ENCODE data around the gene EHMT1. TPM values are rescaled to one million over a fixed set of nuclear protein-coding genes. Genes with fewer than 3 reads are reported as not detected.

EHMT1 gene
- total RNA-seq, 1 donor from 2014 or later: 64.5 TPM

- Histone ChIP-seq H3K27ac (ENCODE audit: low read depth, low read length) (no peak overlapping the region), H3K9me3 (ENCODE audit: insufficient read depth, low read depth, low read length) (no peaks in the 10 kb centered on the region), H3K36me3 (ENCODE audit: insufficient read depth, low read length) (peaks cover 15% of the 10 kb centered on the region), H4K20me1 (ENCODE audit: insufficient read depth, low read length) (no peaks in the 10 kb centered on the region), H3K79me2 (ENCODE audit: insufficient read depth, low read length) (no peaks in the 10 kb centered on the region), H3K4me3 (ENCODE audit: insufficient read depth, low read depth, low read length) (no peak overlapping the region), H2AFZ (ENCODE audit: low read depth, low read length) (no peak overlapping the region), H3K27me3 (ENCODE audit: insufficient read depth, low read length) (no peaks in the 10 kb centered on the region), H3K9ac (ENCODE audit: low read length) (no peak overlapping the region), H3K4me2 (ENCODE audit: low read length) (no peak overlapping the region), H3K4me1 (ENCODE audit: insufficient read depth, low read length) (no peaks in the 10 kb centered on the region)
- Mint-ChIP-seq H3K27ac (ENCODE audit: unreplicated experiment) (no peak overlapping the region), H3K36me3 (ENCODE audit: low read depth, unreplicated experiment) (peaks cover 39% of the 10 kb centered on the region), H3K9me3 (ENCODE audit: unreplicated experiment) (peaks cover 6% of the 10 kb centered on the region), H3K27me3 (ENCODE audit: low read depth, unreplicated experiment) (no peaks in the 10 kb centered on the region), H3K4me1 (ENCODE audit: low read depth, unreplicated experiment) (no peaks in the 10 kb centered on the region), H3K4me3 (ENCODE audit: unreplicated experiment) (no peak overlapping the region)
- no peak for DNase-seq (ENCODE audit: low read depth)
- FAIRE-seq: no peak
- no peak for TF ChIP-seq CTCF (IDR thresholded peaks at IDR 0.05; ENCODE audit: insufficient read depth, low read depth, low read length)
- no peak for TF ChIP-seq EZH2 (IDR thresholded peaks at IDR 0.05; ENCODE audit: insufficient read depth, low read length)
These were observed 195.0 kb downstream of the EHMT1 start for GRCh38 chr9:137813651-137814415.

GRCh38 chr9:137814436-137814835 is 195.6 kb downstream of the EHMT1 start:
- Histone ChIP-seq H3K4me2 (ENCODE audit: low read length) (no peak overlapping the region), H3K9ac (ENCODE audit: low read length) (no peak overlapping the region), H3K4me1 (ENCODE audit: insufficient read depth, low read length) (no peaks in the 10 kb centered on the region), H3K27me3 (ENCODE audit: insufficient read depth, low read length) (no peaks in the 10 kb centered on the region), H3K79me2 (ENCODE audit: insufficient read depth, low read length) (no peaks in the 10 kb centered on the region), H3K9me3 (ENCODE audit: insufficient read depth, low read depth, low read length) (no peaks in the 10 kb centered on the region), H3K36me3 (ENCODE audit: insufficient read depth, low read length) (peaks cover 15% of the 10 kb centered on the region), H2AFZ (ENCODE audit: low read depth, low read length) (no peak overlapping the region), H3K4me3 (ENCODE audit: insufficient read depth, low read depth, low read length) (no peak overlapping the region), H3K27ac (ENCODE audit: low read depth, low read length) (no peak overlapping the region), H4K20me1 (ENCODE audit: insufficient read depth, low read length) (no peaks in the 10 kb centered on the region)
- Mint-ChIP-seq H3K27me3 (ENCODE audit: low read depth, unreplicated experiment) (no peaks in the 10 kb centered on the region), H3K4me3 (ENCODE audit: unreplicated experiment) (no peak overlapping the region), H3K27ac (ENCODE audit: unreplicated experiment) (no peak overlapping the region), H3K36me3 (ENCODE audit: low read depth, unreplicated experiment) (peaks cover 39% of the 10 kb centered on the region), H3K9me3 (ENCODE audit: unreplicated experiment) (peaks cover 6% of the 10 kb centered on the region), H3K4me1 (ENCODE audit: low read depth, unreplicated experiment) (no peaks in the 10 kb centered on the region)
- DNase-seq (ENCODE audit: low read depth): no peak
- TF ChIP-seq CTCF (IDR thresholded peaks at IDR 0.05; ENCODE audit: insufficient read depth, low read depth, low read length) (no peak), EZH2 (IDR thresholded peaks at IDR 0.05; ENCODE audit: insufficient read depth, low read length) (no peak)
- no peak for FAIRE-seq

- Mint-ChIP-seq H3K36me3 (ENCODE audit: low read depth, unreplicated experiment) (peaks cover 41% of the 10 kb centered on the region), H3K27me3 (ENCODE audit: low read depth, unreplicated experiment) (no peaks in the 10 kb centered on the region), H3K4me3 (ENCODE audit: unreplicated experiment) (no peak overlapping the region), H3K4me1 (ENCODE audit: low read depth, unreplicated experiment) (no peaks in the 10 kb centered on the region), H3K27ac (ENCODE audit: unreplicated experiment) (no peak overlapping the region), H3K9me3 (ENCODE audit: unreplicated experiment) (peaks cover 6% of the 10 kb centered on the region)
- H3K4me1 ChIP-seq (ENCODE audit: insufficient read depth, low read length): no peaks in the 10 kb centered on the region
- no peaks in the 10 kb centered on the region for H4K20me1 ChIP-seq (ENCODE audit: insufficient read depth, low read length)
- no peak overlapping the region for H3K4me2 ChIP-seq (ENCODE audit: low read length)
- H3K4me3 ChIP-seq (ENCODE audit: insufficient read depth, low read depth, low read length): no peak overlapping the region
- TF ChIP-seq EZH2 (IDR thresholded peaks at IDR 0.05; ENCODE audit: insufficient read depth, low read length) (no peak), CTCF (IDR thresholded peaks at IDR 0.05; ENCODE audit: insufficient read depth, low read depth, low read length) (no peak)
- H3K27me3 ChIP-seq (ENCODE audit: insufficient read depth, low read length): no peaks in the 10 kb centered on the region
- no peak overlapping the region for H2AFZ ChIP-seq (ENCODE audit: low read depth, low read length)
- no peaks in the 10 kb centered on the region for H3K79me2 ChIP-seq (ENCODE audit: insufficient read depth, low read length)
- no peak overlapping the region for H3K9ac ChIP-seq (ENCODE audit: low read length)
- H3K9me3 ChIP-seq (ENCODE audit: insufficient read depth, low read depth, low read length): no peaks in the 10 kb centered on the region
- no peak overlapping the region for H3K27ac ChIP-seq (ENCODE audit: low read depth, low read length)
- FAIRE-seq (no peak), DNase-seq (ENCODE audit: low read depth) (no peak)
- peaks cover 15% of the 10 kb centered on the region for H3K36me3 ChIP-seq (ENCODE audit: insufficient read depth, low read length)
These were observed 196.0 kb downstream of the EHMT1 start for GRCh38 chr9:137814841-137815240.

All from astrocyte (in vitro differentiated cells and primary cell).